HG03139 (cell line): ENCODE measurements around the gene LRP1B.

Source experiments
- ATAC-seq: cut with Tn5 transposase; IDR thresholded peaks from one replicate; pipeline ENCODE4 v1.9.1; 2021; ENCODE audit not compliant: unreplicated experiment

Gene LRP1B

DNA sequence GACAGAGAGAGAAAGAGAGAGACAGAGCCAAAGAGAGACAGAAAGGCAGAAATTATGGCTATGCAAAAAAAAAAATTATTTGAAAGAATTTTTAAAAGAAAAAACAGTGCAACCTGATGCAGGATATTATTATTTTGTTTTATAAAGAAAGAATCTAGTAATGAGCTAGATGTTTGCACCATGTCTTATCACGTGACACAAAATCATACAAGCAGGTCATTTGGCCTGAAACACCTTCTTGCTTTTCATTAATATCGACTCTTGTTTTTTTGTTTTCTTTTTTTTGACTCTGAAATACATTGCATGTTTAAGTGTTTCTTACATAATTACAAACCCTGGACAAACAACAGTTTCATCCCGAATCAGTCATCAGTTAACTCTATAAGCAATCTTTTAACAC is 606.0 kb downstream of the LRP1B start:
- no peak for ATAC-seq

DNA sequence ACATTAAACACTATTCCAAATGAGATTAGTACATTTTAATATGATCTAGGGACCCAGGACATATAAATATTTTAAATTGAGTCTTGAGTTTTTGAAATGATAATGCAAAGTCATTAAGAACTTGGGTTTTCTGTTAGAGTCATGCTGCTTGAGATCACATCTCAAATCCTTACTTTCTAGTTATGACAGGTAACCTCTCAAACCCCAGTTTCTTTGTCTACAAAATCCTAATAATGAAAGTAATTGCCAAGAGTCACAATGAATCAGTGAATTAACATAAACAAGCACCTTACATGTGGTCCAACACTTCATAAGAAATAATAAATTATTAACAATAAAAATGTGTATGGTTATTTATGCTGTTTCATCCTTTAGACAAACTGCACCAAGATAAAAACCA is 607.6 kb downstream of the LRP1B start:
- no peak for ATAC-seq

DNA sequence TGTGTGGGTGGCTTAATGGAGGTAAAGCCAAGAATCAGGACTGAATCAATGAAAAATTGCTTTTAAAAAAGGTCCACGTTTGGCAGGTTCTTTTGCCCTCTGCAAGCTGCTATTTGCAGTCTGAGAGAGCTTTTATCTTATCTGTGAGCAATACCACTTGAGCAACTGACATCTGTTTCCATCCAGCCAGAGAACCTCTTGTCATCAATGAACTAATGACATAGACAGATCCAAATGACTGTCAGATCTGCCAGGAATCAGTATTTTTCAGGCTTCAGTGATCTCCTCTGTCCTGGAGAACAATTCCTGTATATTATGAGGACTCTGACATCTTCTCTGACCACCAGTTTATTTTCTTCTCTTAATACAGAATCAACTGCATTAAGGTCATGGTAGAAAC is 608.1 kb downstream of the LRP1B start:
- ATAC-seq = no peak

DNA sequence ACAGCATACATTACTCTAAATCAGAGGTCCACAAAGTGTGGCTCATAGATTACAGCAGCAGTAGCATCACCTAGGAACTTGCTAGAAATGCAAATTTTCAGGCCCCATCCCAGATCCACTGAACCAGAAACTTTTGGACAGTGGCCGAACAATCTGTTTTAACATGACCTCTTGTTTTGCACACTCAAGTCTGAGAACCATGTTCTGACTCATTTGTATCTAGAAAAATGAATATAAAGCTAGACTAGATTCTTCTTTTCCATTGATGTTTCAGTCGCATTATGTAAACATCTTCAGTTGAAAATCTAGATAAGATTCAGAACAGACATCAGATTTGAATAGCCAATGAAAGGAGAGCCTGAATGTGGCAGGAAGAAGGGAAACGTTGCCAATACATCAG is 608.8 kb downstream of the LRP1B start:
- ATAC-seq = no peak

DNA sequence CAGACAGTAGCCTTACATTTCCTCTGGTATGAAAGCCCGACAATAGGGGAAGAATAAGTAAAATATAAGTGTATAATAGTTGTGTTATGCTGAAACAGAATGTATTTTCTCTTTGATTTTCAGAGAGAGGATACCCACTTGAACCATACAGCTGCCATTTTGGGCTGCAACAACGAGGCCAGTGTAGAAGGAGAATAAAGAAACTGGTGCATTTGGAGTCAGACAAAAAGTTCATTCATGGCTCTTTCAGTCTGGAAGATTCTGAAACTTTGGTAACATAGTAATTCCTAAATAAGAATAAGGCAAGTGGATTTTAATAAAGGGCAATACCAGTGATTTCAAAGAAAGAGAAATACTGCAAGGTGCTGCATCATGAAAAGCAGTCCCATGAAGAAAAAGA is 610.9 kb downstream of the LRP1B start:
- no peak for ATAC-seq

DNA sequence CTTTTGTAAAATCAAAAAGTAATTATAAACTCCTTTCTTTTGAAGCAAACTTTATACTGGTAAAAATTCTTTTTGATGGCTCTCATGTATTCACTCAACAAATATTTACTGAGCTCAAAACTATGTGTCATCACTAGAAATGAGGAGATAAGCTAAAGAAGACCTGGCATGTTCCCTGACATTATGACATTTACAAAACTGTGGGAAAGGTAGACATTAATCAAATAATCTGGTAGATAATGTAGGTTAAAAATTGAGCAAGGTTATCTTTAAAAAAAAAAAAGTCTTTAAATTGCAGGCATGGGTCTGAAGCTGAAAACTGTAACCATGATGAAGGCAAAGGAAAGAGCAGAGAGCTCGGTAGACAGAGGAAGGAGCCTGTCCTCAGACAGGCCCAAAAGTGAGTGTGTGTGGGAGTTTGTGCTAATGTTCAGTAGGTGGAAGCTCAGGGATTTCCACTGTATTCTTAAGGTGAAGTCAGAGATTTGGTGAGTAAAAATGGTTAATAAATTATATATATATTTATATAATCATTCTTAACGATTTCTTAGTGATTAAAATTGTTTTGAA is 612.9 kb downstream of the LRP1B start:
- no peak for ATAC-seq

DNA sequence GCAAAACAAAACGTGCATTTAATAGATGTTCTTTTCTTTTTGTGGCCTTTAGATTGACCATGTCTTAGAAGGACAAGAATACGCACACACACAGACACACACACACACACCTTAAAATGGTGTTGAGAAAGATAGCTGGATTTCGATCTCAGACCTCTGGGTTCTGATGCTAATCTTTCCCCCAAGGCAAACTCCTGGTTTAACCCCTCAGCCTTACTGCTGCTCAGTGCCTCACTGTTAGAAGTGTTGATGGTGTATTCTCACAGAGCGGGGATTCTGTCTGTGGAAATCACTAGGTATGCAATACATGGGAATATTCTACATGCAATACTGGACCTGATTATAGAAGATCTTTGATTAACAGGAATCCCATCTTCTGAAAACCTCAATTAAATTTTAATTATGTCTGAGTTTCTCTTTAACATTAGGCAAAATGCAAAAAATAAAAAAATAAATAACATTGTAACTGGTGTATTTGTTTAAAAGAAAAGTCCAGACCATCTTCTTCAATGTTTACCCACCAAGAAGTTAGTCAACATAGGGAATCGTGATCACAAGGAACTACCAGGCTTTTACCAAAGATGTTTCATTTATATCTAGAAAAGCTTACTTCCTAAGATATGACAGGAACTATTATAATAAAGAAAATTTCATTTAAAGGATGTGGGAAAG is 613.5 kb downstream of the LRP1B start:
- no peak for ATAC-seq

DNA sequence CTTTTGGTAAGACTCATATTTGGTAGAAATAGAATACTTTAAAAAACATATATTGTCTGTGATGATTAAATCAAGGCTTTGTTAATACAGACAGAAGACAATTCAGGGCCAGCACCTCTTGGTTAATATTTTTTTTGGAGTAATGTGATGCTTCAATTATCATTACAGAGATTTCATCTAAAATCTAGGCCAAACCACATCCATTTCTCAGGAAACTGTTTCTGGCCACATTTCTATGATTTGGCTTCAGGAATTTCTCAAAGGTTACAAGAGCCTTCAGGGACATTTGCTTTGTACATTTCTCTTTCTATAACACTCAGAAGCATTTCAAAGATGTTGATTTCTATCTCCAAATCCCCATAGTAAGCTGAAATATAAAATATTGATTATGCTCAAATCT is 614.9 kb downstream of the LRP1B start:
- no peak for ATAC-seq

DNA sequence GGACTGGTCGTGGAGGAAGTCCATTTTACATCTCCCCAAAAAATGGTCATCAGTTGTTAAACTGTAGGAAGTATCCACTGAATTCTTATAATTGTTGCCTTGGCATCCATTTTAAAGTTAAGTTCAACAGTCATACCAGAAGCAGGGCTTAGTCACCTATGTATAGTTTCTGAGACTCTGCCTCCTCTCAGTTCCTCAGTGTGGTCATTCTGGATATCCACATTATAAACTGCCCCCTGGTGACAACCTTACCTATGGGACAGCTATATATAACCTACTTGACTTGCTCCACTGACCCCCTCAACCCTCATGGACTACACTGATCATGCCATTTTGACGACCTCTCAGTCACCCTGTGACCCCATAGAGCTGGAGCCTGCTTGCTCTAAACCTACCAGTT is 617.0 kb downstream of the LRP1B start:
- ATAC-seq = peak; percentile 99

DNA sequence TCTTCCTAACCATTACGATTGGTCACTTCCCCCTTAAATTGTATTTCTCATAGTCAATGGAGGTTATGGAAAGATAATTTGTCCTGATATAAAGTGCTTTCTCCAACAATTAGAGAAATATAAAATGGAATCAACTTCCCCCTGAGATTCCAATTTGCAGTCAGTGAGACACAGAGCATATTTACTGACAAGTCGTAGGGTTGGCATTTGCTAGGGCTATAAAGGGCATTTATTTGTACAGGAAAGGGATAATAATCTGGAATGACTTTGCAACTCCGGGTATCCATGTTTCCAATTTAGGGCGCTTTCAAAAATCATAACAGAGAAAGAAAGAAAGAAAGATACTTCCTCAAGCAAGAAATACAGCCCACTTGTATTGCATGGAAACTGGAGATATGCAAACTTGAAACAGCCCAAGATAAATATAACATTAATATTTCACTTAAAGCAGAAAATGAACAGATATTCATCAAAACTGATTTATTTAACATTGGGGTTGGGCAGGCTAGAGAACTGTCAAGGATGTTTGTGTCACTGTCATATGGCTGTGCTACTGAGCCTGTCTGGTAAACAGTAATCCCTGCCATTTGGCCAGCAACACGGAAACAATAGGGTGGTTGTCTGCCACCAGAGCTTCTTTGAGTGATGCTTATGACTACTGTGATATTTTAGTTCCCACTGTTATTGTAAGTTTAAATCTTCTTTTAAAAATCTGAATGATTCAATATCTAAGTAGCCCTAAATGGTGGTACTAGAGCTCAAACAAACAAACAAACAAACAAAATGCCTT is 621.8 kb downstream of the LRP1B start:
- no peak for ATAC-seq

DNA sequence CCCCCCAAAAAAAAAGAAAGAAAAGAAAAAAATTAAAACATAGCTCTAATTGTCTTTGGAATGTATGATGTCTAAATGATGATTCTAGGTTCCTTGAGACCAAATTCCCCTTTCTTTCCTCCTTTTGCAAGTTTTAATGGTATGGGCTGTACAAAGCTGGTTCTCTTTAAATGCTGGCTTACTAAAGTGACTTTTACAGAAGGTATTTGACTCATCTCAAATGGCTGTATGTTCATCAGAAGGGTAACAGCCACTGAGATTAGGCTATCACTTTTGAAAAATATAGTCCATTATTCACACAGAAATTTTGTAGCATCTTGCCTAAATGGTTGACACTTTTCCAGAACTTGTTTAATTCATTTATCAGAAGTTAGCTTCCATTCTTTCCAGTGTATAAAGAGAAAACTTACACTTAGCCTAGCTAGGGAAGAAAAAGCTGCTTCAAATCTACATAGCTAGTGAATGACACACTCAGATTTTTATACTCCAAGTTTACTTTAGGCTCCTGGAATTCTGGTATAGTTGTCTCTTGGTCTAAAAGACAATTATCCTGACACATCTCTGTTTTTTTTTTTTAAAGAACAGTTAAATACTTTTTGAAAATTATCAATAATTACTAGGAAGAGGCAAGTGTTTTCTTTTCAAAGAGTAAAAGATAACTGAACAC is 622.6 kb downstream of the LRP1B start:
- no peak for ATAC-seq

DNA sequence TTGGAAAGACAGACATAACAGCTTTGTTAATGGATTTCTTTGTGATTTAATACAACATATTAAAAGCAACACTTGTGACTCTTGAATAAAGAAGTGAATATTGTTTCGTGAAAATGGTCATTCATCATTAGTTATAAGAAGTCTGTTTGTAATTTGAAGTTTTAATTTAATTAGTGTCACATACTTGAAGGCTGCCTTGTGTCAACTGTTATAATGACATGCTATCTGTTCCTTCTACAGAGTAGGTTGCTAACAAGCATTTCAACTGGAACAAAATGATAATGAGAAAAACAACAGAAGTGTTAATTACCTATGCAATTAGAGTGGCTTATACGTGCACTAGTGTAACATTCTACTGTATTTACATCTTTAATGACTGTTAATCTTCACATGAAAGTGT is 624.7 kb downstream of the LRP1B start:
- ATAC-seq = no peak

DNA sequence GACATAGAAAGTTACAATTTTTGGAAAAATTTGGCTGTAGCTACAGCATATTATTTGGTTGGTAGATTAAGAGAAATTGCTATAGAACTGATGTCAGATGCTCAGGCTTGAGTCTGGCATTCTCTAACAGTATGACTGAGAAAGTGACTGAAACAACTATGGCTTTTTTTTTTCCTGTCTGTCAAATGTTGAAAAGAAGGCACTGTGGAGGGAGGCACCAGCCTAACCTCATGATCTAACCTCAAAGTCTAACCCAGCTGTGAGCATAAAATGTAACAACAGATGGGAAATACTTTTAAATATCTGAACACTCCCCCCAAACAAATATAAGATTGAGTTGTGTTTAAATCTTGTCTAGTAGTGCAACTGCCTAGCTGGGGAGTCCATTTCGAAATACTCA is 629.1 kb downstream of the LRP1B start:
- ATAC-seq = no peak

DNA sequence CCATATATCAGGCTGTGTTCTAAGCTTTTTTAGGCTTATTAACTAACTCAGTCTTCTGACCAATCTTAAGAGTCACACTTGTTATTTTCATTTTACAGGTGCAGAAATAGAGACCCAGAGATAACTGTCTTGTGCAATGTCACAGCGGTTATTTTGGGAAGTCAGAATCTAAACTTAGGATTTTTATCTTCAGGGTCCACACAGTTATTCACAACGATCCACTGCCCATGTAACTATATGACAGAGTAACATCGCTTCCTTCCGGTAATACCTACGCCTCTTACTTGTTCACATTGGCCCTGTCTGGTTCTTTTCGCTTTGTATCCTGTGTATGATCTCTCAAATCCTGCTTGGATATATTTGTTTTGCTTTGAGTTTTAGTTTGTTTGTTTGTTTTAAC is 631.7 kb downstream of the LRP1B start:
- no peak for ATAC-seq

DNA sequence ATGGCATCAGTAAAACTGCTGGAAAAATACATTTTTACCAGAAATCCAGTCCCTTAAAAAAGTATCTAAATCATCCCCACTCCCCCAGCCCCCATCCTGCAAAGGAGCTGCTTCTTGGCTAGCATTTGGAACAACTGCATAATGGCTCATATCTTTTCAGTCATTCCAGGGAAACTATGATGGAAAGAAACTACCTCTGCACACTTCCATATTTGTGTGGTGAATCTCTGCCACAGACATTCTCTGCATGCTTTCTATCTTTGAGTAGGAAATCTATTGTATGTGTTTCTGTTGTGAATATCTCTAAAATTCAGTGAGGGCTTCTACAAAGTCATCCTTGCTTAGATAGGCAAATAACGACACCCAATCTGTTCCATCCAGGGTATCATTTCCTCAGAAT is 632.3 kb downstream of the LRP1B start:
- no peak for ATAC-seq

DNA sequence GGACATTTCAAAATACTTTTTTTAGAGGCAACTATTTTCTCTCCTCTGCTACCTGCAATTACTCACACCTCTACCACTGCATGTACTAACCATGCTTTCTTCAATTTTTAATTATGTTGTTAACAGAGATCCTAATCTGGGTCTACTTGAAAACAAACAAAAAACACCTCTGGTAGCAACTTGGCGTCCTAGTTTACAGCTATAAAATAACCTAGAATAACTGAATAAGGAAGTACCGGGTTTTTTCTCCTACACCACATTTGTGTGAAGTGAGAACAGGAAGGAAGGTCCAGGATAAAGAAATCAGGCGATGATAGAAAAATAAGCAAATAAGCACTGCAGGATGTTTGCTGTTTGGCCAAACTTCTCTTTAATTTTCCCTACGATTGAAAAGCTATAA is 633.5 kb downstream of the LRP1B start:
- no peak for ATAC-seq

DNA sequence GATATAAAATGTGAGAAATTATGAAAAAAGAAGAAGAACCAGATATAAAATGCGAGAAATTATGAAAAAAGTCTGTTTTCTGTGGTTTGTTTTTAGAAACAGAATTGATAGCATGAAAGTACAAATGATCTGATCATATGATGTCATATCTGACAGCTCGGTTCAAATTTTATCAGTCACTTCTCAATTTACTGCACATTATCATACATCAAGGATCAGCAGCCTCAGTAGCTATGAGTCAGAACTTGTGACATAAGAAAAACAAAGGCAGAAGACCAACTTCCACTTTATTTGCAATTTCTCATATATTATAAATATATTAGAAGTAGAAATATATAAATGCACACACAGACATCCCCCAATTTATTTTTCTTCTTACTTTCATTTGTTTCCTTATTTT is 634.0 kb downstream of the LRP1B start:
- ATAC-seq = no peak

DNA sequence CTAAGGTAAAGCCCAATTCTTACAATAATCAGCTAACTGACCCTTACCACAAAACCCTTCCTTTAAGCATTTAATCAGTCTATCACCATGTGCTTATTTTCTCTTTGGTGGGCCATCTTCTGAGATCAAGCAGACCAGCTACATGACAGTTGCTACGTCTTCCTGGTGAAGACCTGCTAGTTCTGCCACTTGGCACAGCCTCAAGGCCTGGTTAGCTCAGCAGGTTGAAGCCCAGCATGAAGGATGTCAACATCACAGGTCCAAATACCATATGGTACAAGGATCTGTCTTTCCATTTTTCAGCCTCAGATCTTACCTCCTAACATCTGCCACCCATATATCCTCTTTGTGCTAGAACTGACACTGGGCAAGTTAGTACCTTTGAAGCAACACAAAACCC is 636.9 kb downstream of the LRP1B start:
- no peak for ATAC-seq

DNA sequence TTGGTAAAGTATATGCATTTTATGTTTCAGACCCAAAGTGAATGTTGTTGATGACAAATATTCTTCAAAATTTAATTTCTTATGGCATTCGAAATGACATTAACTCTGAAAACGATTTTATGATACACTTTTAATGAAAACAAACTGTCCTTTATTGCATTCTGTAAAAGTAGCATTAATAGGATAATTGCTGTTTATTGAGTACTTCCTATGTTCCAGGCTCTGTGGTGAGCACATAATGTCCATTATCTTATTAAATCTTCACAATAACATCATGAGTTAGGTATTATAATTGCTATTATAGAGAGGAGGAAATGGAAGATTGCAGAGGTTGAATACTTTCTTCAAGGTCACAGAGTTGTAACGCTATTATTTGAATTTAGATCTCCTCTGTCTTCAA is 638.0 kb downstream of the LRP1B start:
- no peak for ATAC-seq

DNA sequence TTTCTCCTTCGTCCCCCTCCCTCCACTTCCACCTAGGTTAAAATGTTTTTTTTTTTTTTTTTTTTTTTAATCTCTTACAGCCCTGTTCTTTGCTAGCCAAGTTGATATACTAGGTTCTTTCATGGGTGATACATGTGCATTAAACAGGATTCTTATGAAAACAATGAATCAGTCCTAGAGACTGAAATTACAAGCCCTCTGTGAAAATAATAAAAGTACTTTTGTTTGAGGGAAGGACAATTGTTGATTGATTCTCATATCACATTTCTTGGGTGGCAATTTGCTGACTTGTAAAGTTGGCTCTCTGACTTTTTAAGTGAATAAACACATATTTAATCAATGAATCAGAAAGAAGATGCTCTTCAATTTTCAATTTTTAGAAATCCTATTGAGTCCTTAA is 639.9 kb downstream of the LRP1B start:
- ATAC-seq = no peak

DNA sequence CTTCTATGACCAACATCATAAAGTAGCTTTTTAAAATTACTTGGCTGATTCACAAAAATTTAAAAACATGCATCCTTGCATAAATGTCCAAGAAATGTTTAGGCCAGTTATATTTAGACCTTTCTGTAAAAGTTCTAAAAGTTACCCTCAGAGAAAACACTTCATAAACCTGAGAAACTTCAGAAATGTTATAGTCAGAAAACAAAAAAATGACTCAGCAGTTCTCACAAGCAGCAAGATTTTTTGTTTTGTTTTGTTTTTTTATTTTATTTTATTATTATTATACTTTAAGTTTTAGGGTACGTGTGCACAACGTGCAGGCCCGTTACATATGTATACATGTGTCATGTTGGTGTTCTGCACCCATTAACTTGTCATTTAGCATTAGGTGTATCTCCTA is 648.1 kb downstream of the LRP1B start:
- ATAC-seq = no peak

DNA sequence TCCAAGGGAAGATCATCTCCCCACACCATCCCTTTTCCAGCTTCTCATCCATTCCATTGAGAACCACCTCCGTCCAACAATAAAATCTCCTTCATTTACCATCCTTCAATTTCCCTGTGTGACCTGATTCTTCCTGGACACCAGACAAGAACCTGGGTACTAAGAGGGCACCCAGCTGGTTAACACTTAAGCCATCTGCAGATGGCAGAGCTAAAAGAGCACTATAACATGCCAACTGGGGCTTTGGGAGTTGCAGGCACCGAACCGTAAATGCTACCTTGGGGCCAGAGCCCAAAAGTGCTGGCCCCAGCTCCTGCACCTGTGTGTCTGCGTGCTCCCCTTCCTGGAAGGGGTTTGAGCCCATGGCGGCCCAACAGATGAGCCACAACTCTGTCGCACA is 655.0 kb downstream of the LRP1B start:
- no peak for ATAC-seq
